B cell (primary cell): ENCODE measurements around the gene IL1RN. TPM values are rescaled to one million over a fixed set of nuclear protein-coding genes. Genes with fewer than 3 reads are reported as not detected.

Experiments
- ATAC-seq: fragments of 200-7000 bp; cut with Tn5 transposase; one replicate; pipeline ENCODE4 v1.10.0; 2021; ENCODE audit warnings: low read depth, mild to moderate bottlenecking, moderate number of reproducible peaks, moderate library complexity
- CTCF ChIA-PET: fragments of 350-600 bp; sonication (Branson Sonifier 250); formaldehyde crosslinking; loops from one replicate; lab custom pipeline; 2021; ENCODE audit warnings: antibody characterized with exemption, inconsistent platforms; lab: Charles Lee
- POLR2A ChIA-PET: fragments of 350-600 bp; sonication (Branson Sonifier 250); formaldehyde crosslinking; loops from one replicate; lab custom pipeline; 2021; ENCODE audit warnings: antibody characterized with exemption; lab: Charles Lee
- DNase-seq: peaks from one replicate; pipeline ENCODE4 v3.0.0; 2013
- H2AFZ ChIP-seq: 2 replicates; pipeline ENCODE4 v1.6.1; 2012; ENCODE audit warnings: mild to moderate bottlenecking, low read depth, low read length; ENCODE audit not compliant: insufficient read depth, poor library complexity, severe bottlenecking
- H3K27ac ChIP-seq, 2 donors: 1 replicate in 1 of 2; 2 replicates in 1 of 2; pipeline ENCODE4 v1.5.1; 2012 to 2013; ENCODE audit warnings: low read length in 2 of 2, mild to moderate bottlenecking in 2 of 2, moderate library complexity in 1 of 2
- H3K27me3 ChIP-seq, 4 experiments: fragments of 200-600 bp in 1 of 4; sonication (generic) in 1 of 4; replicated peaks in 1 of 4; 1 replicate in 2 of 4; 2 replicates in 2 of 4; pipeline versions ENCODE4 v1.6.1 to v1.7.0; 2013 to 2016; ENCODE audit warnings: low read length in 3 of 4, mild to moderate bottlenecking in 2 of 4, mixed read lengths in 1 of 4, moderate library complexity in 1 of 4; ENCODE audit not compliant: insufficient read depth in 4 of 4, control insufficient read depth in 3 of 4; ENCODE audit errors: control extremely low read depth in 1 of 4
- H3K36me3 ChIP-seq, 2 experiments: replicated peaks in 1 of 2; 1 replicate in 1 of 2; 2 replicates in 1 of 2; pipeline versions ENCODE4 v1.6.1 to v1.7.1; 2013; ENCODE audit warnings: low read length in 1 of 2; ENCODE audit not compliant: insufficient read depth in 2 of 2, control insufficient read depth in 1 of 2; ENCODE audit errors: control extremely low read depth in 1 of 2, extremely low read depth in 1 of 2
- H3K4me1 ChIP-seq, 2 donors: fragments of 200-600 bp in 1 of 2; sonication (generic) in 1 of 2; 1 replicate in 1 of 2; 2 replicates in 1 of 2; pipeline versions ENCODE4 v1.5.1 to v1.6.1; 2013 to 2017; ENCODE audit warnings: low read length in 2 of 2; ENCODE audit not compliant: control insufficient read depth in 2 of 2, insufficient read depth in 2 of 2
- H3K4me2 ChIP-seq: replicated peaks from 2 replicates; pipeline ENCODE3; 2012; ENCODE audit warnings: mild to moderate bottlenecking, low read depth, low read length; ENCODE audit not compliant: poor library complexity, severe bottlenecking
- H3K4me3 ChIP-seq, 5 experiments: fragments of 200-600 bp in 1 of 5; sonication (generic) in 1 of 5; 1 replicate in 3 of 5; 2 replicates in 2 of 5; pipeline versions ENCODE4 v1.5.1 to v1.7.0; 2011 to 2016; ENCODE audit warnings: low read length in 4 of 5, mild to moderate bottlenecking in 4 of 5, low read depth in 2 of 5, control low read depth in 1 of 5, moderate library complexity in 1 of 5; ENCODE audit not compliant: insufficient read depth in 1 of 5; ENCODE audit errors: control extremely low read depth in 1 of 5, extremely low read depth in 1 of 5
- H3K79me2 ChIP-seq: fragments of 200-600 bp; sonication (generic); one replicate; pipeline ENCODE4 v1.6.0; 2016; ENCODE audit warnings: low read length; ENCODE audit not compliant: control insufficient read depth, insufficient read depth
- H3K9ac ChIP-seq: fragments of 200-600 bp; sonication (generic); 2 replicates; pipeline ENCODE4 v1.6.1; 2017; ENCODE audit warnings: mild to moderate bottlenecking, low read length, moderate library complexity
- H3K9me3 ChIP-seq, 3 donors: one replicate each; pipeline versions ENCODE4 v1.6.1 to v1.7.1; 2013; ENCODE audit warnings: low read length in 2 of 3; ENCODE audit not compliant: control insufficient read depth in 2 of 3, insufficient read depth in 1 of 3; ENCODE audit errors: control extremely low read depth in 1 of 3
- H4K20me1 ChIP-seq: 2 replicates; pipeline ENCODE4 v1.6.0; 2012; ENCODE audit warnings: mild to moderate bottlenecking, low read length; ENCODE audit not compliant: insufficient read depth, control insufficient read depth, poor library complexity, severe bottlenecking
- H3K27ac Mint-ChIP-seq: one replicate; pipeline ENCODE4 v1.8.0; 2021; ENCODE audit warnings: mixed read lengths
- H3K27me3 Mint-ChIP-seq: one replicate; pipeline ENCODE4 v1.8.0; 2021; ENCODE audit warnings: mixed read lengths
- H3K4me1 Mint-ChIP-seq: one replicate; pipeline ENCODE4 v1.8.0; 2021; ENCODE audit warnings: mixed read lengths
- H3K4me3 Mint-ChIP-seq: one replicate; pipeline ENCODE4 v1.8.0; 2021; ENCODE audit warnings: mixed read lengths
- H3K9me3 Mint-ChIP-seq: one replicate; pipeline ENCODE4 v1.8.0; 2022; ENCODE audit warnings: mixed read lengths; ENCODE audit not compliant: insufficient read depth
- EZH2 ChIP-seq: IDR thresholded peaks from 2 replicates; pipeline ENCODE4 v1.6.1; 2012; ENCODE audit warnings: borderline replicate concordance, low read depth, mild to moderate bottlenecking, moderate library complexity, low read length; ENCODE audit not compliant: insufficient read depth, poor library complexity, severe bottlenecking
- whole genome bisulfite sequencing: methylation state at CpG from one replicate; pipeline ENCODE4 v1.1.5; 2013; ENCODE audit warnings: missing lambda C conversion rate; ENCODE audit not compliant: insufficient coverage; 5-methylcytosine and 5-hydroxymethylcytosine counted together
- intact Hi-C: fragments of 100-400 bp; cut with micrococcal nuclease; formaldehyde crosslinking; loops from one replicate; pipeline ENCODE4 v1.10.0; 2022
- polyA plus RNA-seq: library from polyadenylated mRNA; depleted of rRNA; stranded (reverse); fragments of >200 nt; gene quantifications from 2 replicates; pipeline ENCODE4 v1.2.3, GENCODE V29; 2012
- total RNA-seq, 2 donors: library from RNA; stranded (reverse); fragments of 120-200 nt in 1 of 2; gene quantifications; 1 replicate in 1 of 2; 2 replicates in 1 of 2; pipeline versions ENCODE4 v1.2.3 to v1.2.4, GENCODE V29; 2013 to 2022
- TF ChIP-seq, protein P1 (sequence below): fragments of 200-600 bp; IDR thresholded peaks from one replicate; pipeline ENCODE4 v1.8.0; 2022; ENCODE audit warnings: antibody characterized with exemption, mild to moderate bottlenecking

IL1RN gene
- total and polyA plus RNA-seq, 2 donors (not counting 1 experiment from before 2014, with no cell fraction given): 0.79 TPM; not detected in 1

DNA sequence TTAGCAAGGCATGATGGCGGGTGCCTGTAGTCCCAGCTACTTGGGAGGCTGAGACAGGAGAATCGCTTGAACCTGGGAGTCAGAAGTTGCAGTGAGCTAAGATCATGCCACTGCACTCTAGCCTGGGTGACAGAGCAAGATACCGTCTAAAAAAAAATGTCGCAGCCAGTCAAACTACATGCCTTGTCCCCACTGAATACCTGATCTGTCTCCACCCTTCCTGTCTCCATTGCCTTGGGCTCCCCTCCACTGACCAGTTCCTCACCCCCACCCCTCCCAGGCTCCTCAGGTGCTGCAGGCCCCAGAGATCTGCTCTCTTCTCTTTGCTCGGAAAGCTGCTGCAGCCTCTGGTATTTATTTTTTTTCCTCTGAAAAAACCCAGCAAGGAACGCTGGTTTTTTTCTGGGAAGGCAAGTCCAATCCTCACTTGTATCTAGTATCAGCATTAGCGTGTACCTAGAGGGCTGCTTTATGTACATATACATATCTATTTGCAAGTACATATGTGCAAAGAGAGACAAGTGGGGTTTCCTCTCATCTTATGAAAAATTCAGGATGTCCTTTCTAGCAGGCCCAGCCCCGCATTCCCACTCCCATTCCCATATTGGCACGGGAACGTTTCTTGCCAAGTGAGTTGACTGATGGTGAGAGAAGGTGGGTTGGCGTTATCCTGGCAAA lies 50.8 kb downstream of the IL1RN start:
- Mint-ChIP-seq H3K27ac (peak overlapping the region; percentile 73), H3K4me3 (peak overlapping the region; percentile 14), H3K4me1 (peaks cover 94% of the 10 kb centered on the region), H3K9me3 (no peaks in the 10 kb centered on the region), H3K27me3 (no peaks in the 10 kb centered on the region)
- Histone ChIP-seq H2AFZ (no peak overlapping the region), H3K9ac (no peak overlapping the region), H3K4me2 (peak overlapping the region; percentile 61), H3K4me3 (no peak overlapping the region), H3K36me3 (peaks cover 0 to 66% of the 10 kb centered on the region in 2 experiments), H3K79me2 (peaks cover 100% of the 10 kb centered on the region), H3K27ac (peak overlapping the region in 1 of 2 donors; percentile 91), H4K20me1 (peaks cover 88% of the 10 kb centered on the region), H3K9me3 (no peaks in the 10 kb centered on the region), H3K27me3 (no peaks in the 10 kb centered on the region), H3K4me1 (peaks cover 77 to 95% of the 10 kb centered on the region in 2 donors)
- intact Hi-C loops: loop anchor here (10.0 kb wide), 1 partner anchor 1123 kb away; the partner anchor contains the start of gene TMEM87B
- DNase-seq (no peak), ATAC-seq (no peak)
- CTCF ChIA-PET: interaction anchor here (14.9 to 18.3 kb wide), 2 partner anchors 23 to 39 kb away, joined by 257 to 327 read pairs; no protein-coding TSS in a partner anchor
- TF ChIP-seq, protein P1, sequence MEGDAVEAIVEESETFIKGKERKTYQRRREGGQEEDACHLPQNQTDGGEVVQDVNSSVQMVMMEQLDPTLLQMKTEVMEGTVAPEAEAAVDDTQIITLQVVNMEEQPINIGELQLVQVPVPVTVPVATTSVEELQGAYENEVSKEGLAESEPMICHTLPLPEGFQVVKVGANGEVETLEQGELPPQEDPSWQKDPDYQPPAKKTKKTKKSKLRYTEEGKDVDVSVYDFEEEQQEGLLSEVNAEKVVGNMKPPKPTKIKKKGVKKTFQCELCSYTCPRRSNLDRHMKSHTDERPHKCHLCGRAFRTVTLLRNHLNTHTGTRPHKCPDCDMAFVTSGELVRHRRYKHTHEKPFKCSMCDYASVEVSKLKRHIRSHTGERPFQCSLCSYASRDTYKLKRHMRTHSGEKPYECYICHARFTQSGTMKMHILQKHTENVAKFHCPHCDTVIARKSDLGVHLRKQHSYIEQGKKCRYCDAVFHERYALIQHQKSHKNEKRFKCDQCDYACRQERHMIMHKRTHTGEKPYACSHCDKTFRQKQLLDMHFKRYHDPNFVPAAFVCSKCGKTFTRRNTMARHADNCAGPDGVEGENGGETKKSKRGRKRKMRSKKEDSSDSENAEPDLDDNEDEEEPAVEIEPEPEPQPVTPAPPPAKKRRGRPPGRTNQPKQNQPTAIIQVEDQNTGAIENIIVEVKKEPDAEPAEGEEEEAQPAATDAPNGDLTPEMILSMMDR: no peak
- TF ChIP-seq EZH2: no peak
- 91% methylated on average over 6 of the region's 11 CpGs for WGBS
- POLR2A ChIA-PET: interaction anchor here (0.7 kb wide), 1 partner anchor 33 kb away, joined by 3 read pairs; no protein-coding TSS in a partner anchor

DNA sequence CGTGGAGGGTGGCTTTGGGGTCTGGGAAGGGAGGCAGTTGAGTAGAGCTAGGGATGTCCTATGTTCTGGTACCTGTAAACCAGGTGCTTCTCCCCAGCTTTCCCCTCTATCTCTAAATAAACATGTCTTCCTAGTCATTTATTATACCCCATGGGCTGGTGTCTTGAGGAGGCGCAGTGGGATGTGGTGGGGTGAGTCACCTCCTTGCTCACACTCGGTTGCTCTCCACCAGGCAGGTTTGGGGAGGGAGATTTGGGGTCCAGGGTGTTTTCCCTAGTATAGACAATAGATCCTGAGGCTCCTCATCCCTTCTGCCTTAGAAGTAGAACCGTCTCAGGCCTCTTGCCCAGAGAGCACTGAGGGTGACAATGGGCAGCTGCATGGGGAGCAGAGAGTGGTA lies 51.5 kb downstream of the IL1RN start:
- no peak overlapping the region for H3K9ac ChIP-seq
- no peaks in the 10 kb centered on the region for H3K9me3 ChIP-seq
- no peaks in the 10 kb centered on the region for H3K27me3 ChIP-seq
- H3K27ac ChIP-seq: peak overlapping the region in 1 of 2 donors; percentile 73
- H3K9me3 Mint-ChIP-seq: no peaks in the 10 kb centered on the region
- CTCF ChIA-PET: interaction anchor here (14.9 to 18.3 kb wide), 2 partner anchors 22 to 40 kb away, joined by 257 to 327 read pairs; no protein-coding TSS in a partner anchor
- H3K4me3 Mint-ChIP-seq: peak overlapping the region; percentile 14
- intact Hi-C loops: loop anchor here (10.0 kb wide), 1 partner anchor 1124 kb away; the partner anchor contains the start of gene TMEM87B
- no peak overlapping the region for H3K4me3 ChIP-seq
- peaks cover 94% of the 10 kb centered on the region for H4K20me1 ChIP-seq
- H3K36me3 ChIP-seq: peaks cover 0 to 72% of the 10 kb centered on the region in 2 experiments
- H3K79me2 ChIP-seq: peaks cover 100% of the 10 kb centered on the region
- peaks cover 73 to 96% of the 10 kb centered on the region in 2 donors for H3K4me1 ChIP-seq
- no CpG with 5 or more reads among the region's 4 CpGs for WGBS
- no peak for ATAC-seq
- no peak for TF ChIP-seq EZH2
- TF ChIP-seq, protein P1: no peak
- H3K27me3 Mint-ChIP-seq: no peaks in the 10 kb centered on the region
- no peak for DNase-seq
- peak overlapping the region; percentile 73 for H3K27ac Mint-ChIP-seq
- H2AFZ ChIP-seq: no peak overlapping the region
- POLR2A ChIA-PET: interaction anchor here (0.7 kb wide), 1 partner anchor 33 kb away, joined by 3 read pairs; no protein-coding TSS in a partner anchor
- peak overlapping the region; percentile 61 for H3K4me2 ChIP-seq
- peaks cover 94% of the 10 kb centered on the region for H3K4me1 Mint-ChIP-seq
